ENCODE measurements around the gene FNDC8. TPM values are rescaled to one million over a fixed set of nuclear protein-coding genes. Genes with fewer than 3 reads are reported as not detected.
A peak's percentile ranks its signal among the peaks of the same experiment; 100 is the strongest.

The FNDC8 gene
- total and polyA plus RNA-seq, 2 donors from 2014 or later, result not detected

GRCh38 chr17:35074711-35075707, 46.4 kb upstream of the FNDC8 start:
- intact Hi-C loops (cut with DNase I), result no loop called here
- FAIRE-seq, result no peak

GRCh38 chr17:35076874-35077273, 44.5 kb upstream of the FNDC8 start:
- Histone ChIP-seq H3K27ac (ENCODE audit: low read depth in 2 of 2, low read length in 2 of 2) (no peak overlapping the region), H3K4me3 (ENCODE audit: low read length in 3 of 3) (no peak overlapping the region), H3K27me3 (ENCODE audit: control insufficient read depth, insufficient read depth, low read length) (no peaks in the 10 kb centered on the region), H3K36me3 (ENCODE audit: control insufficient read depth in 2 of 3, insufficient read depth in 3 of 3, low read length in 3 of 3) (no peaks in the 10 kb centered on the region), H3K9me3 (ENCODE audit: control insufficient read depth in 2 of 3, insufficient read depth in 1 of 3, low read length in 3 of 3) (no peaks in the 10 kb centered on the region), H3K9ac (ENCODE audit: low read length in 3 of 3) (no peak overlapping the region), H3K4me1 (ENCODE audit: control insufficient read depth in 2 of 3, insufficient read depth in 2 of 3, low read depth in 1 of 3, low read length in 3 of 3) (peaks cover 0 to 23% (median 9%) of the 10 kb centered on the region in 3 donors)
- no peak for TF ChIP-seq CTCF (IDR thresholded peaks at IDR 0.05; ENCODE audit: borderline replicate concordance, extremely low read depth, insufficient read depth)
- intact Hi-C loops (cut with DNase I), result no loop called here
- FAIRE-seq, result no peak
- no peak for DNase-seq

More at GRCh38 chr17:35074711-35075707, 46.4 kb upstream of the FNDC8 start:
- Histone ChIP-seq H3K4me3 (ENCODE audit: low read length in 3 of 3) (peak overlapping the region in 1 of 3 donors; percentile 1), H3K9ac (ENCODE audit: low read length in 3 of 3) (peak overlapping the region in 1 of 3 donors; percentile 1), H3K36me3 (ENCODE audit: control insufficient read depth in 2 of 3, insufficient read depth in 3 of 3, low read length in 3 of 3) (no peaks in the 10 kb centered on the region), H3K4me1 (ENCODE audit: control insufficient read depth in 2 of 3, insufficient read depth in 2 of 3, low read depth in 1 of 3, low read length in 3 of 3) (peaks cover 0 to 12% (median 9%) of the 10 kb centered on the region in 3 donors), H3K27me3 (ENCODE audit: control insufficient read depth, insufficient read depth, low read length) (no peaks in the 10 kb centered on the region), H3K9me3 (ENCODE audit: control insufficient read depth in 2 of 3, insufficient read depth in 1 of 3, low read length in 3 of 3) (no peaks in the 10 kb centered on the region), H3K27ac (ENCODE audit: low read depth in 2 of 2, low read length in 2 of 2) (peak overlapping the region; percentile 16)
- no peak for TF ChIP-seq CTCF (IDR thresholded peaks at IDR 0.05; ENCODE audit: borderline replicate concordance, extremely low read depth, insufficient read depth)
- peak in 1 of 5 donors; percentile 25 for DNase-seq

- Histone ChIP-seq H3K9me3 (ENCODE audit: control insufficient read depth in 2 of 3, insufficient read depth in 1 of 3, low read length in 3 of 3) (no peaks in the 10 kb centered on the region), H3K4me3 (ENCODE audit: low read length in 3 of 3) (no peak overlapping the region), H3K27me3 (ENCODE audit: control insufficient read depth, insufficient read depth, low read length) (no peaks in the 10 kb centered on the region), H3K36me3 (ENCODE audit: control insufficient read depth in 2 of 3, insufficient read depth in 3 of 3, low read length in 3 of 3) (no peaks in the 10 kb centered on the region), H3K4me1 (ENCODE audit: control insufficient read depth in 2 of 3, insufficient read depth in 2 of 3, low read depth in 1 of 3, low read length in 3 of 3) (peaks cover 0 to 15% (median 3%) of the 10 kb centered on the region in 3 donors), H3K27ac (ENCODE audit: low read depth in 2 of 2, low read length in 2 of 2) (no peak overlapping the region), H3K9ac (ENCODE audit: low read length in 3 of 3) (no peak overlapping the region)
- no peak for TF ChIP-seq CTCF (IDR thresholded peaks at IDR 0.05; ENCODE audit: borderline replicate concordance, extremely low read depth, insufficient read depth)
- intact Hi-C loops (cut with DNase I), result no loop called here
- DNase-seq, result no peak
- FAIRE-seq, result no peak
Observed at GRCh38 chr17:35079547-35080423, 41.6 kb upstream of the FNDC8 start.

All from kidney (tissue), 14 donors.